NCI-H146 treated with DMSO at 0.1 percent for 48 hours (cell line): ENCODE measurements around the gene OPHN1.
"Not testable (repeated sequence)": the region's sequence is repeated elsewhere in the genome, so short reads cannot be mapped to it uniquely, and the experiment has no call there.

ENCODE experiments used
- DNase-seq: peaks from one replicate; lab custom pipeline; 2025; ENCODE audit not compliant: unreplicated experiment; lab: John Stamatoyannopoulos, UW

Gene OPHN1

DNA sequence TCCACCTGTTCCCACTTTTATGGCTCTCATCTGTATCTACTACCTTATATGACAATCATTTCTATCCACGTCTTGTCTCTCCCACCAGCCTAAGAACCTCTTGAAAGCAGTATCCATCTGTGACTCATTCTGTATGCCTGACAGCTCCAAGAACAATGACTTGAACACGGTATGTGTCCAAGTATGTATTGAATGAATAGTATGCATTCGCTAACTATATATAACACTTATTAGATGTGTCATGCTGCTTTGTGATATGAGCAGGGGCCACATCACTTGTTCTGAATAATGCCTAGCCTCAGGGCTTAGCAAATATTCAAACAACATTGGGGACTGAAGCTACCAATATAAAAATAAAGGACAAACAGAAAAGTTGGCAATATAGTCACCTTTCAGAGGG, 4.9 kb downstream of the OPHN1 start:
- DNase-seq: no peak

- DNase-seq: no peak
Observed at GRCh38 chrX:68424719-68425118, 8.6 kb downstream of the OPHN1 start.

GRCh38 chrX:68422478-68422877, 10.8 kb downstream of the OPHN1 start:
- DNase-seq: no peak

DNA sequence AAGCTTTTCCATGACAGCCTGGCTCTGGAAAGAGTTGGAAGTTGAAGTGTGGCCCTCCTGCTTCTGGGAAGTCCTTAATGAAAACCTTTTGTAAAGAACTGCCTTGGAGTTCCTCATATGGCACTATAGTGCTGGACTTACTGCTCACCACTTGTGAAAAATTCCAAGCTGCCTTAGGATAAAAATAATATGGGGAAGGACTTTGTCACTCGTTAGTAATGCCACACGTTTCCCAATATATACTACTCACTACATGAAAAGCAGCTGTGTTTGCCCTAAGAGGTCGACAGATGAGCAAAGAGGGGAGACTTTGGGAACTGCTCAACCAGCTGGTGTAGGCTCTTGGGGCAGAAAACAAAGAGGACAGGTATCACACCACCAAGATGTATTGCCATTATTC, 11.7 kb downstream of the OPHN1 start:
- DNase-seq: no peak

DNA sequence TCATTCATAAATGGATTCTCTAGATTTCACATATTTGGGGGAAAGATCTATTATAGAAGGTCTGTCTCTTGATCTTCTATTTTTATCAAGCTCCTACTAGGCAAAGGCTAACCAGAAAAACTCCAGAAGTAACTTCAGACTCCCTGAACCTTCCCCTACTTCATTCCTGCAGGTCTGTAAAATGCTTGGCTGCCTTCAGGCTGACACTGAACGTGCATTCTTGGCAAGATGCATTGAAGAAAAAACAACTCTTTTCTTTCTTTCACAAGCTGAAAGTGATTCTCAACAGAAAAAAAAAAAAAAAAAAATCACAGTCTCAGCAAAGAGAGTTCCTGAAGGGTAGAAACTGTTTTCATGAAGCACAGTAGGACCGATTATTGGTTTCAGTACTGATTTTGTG, 12.7 kb downstream of the OPHN1 start:
- no peak for DNase-seq

DNA sequence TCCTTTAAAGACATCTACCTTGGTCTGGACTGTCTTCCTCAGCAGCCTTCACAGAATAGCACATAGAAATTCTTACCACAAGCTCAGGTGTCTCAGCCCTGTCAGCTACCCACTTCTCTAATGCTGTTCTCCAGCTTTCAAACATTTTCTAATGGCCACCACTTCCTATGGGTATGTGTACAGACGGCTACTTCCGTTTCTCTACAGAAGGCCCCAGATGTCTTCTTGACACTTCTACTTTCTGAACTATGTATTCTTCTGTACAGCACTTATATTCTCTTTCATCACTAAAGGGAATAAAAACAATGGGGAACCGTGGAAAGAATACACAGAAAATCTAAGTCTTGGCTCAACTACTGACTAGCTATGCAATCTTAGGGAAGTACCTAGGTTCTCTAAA, 13.3 kb downstream of the OPHN1 start:
- DNase-seq: no peak

GRCh38 chrX:68417651-68418050, 15.6 kb downstream of the OPHN1 start:
- DNase-seq: no peak

DNA sequence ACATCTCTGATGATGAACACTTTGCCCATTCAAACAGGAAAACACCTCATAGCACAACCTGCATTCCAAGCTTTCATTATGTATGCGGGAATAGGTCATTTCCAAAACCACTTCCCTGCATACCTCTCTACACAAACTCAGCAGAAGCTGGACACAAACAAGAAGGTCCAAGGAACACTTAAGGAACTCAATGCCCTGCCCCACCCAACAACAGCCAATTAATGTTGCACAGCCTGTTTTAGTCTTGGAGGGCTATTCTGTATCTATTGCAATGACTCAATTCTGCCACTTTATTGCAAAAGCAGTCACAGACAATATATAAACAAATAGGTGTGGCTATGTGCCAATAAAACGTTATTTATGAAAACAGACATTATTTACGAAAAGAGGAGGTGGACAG, 16.7 kb downstream of the OPHN1 start:
- no peak for DNase-seq

- DNase-seq: no peak
Observed at GRCh38 chrX:68415316-68415715, 18.0 kb downstream of the OPHN1 start.

GRCh38 chrX:68413254-68413653, 20.0 kb downstream of the OPHN1 start:
- no peak for DNase-seq

- no peak for DNase-seq
Observed at GRCh38 chrX:68411729-68412128, 21.6 kb downstream of the OPHN1 start.

GRCh38 chrX:68409194-68409593, 24.1 kb downstream of the OPHN1 start:
- no peak for DNase-seq

GRCh38 chrX:68403522-68403921, 29.8 kb downstream of the OPHN1 start:
- no peak for DNase-seq

DNA sequence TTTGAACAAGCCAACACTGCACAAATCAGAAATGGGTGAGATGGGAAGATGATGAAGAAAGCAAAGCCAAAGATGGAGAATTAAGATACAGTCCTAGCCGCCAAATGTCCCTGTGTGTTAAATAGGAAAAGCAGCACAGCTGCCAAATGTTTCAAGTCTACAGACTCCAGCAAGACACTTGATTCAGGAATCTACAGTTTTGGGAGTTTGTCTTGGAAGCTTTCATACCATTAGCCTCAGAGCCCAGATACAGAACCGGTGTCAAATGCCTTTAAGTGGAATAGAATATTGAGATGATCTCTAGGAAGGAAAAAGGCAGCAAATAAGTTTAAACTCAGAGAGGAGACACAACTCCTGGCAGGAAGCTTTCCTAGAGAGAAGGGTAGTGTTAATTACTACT, 30.3 kb downstream of the OPHN1 start:
- DNase-seq: no peak

GRCh38 chrX:68402094-68402493, 31.2 kb downstream of the OPHN1 start:
- DNase-seq: no peak

- DNase-seq: no peak
Observed at GRCh38 chrX:68398291-68398690, 35.0 kb downstream of the OPHN1 start.

DNA sequence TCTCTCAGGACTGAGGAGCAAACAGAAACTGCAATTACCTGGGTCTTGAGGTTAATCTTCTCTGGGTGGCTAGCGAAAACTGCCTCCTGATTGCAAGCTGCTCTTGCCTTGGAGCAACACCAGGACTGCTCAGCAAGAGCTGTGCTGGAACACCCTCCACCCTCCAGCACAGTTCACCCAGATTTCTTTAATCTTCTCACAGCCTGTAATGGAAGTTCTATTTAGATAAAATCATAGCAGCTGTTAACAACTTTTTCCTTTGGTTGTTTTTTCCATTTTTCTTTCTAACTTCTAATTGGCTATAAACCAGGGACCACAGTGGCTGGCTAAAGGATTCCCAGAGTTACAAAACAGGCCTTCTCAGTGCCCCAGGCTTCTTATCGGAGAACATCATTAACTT, 36.3 kb downstream of the OPHN1 start:
- no peak for DNase-seq

DNA sequence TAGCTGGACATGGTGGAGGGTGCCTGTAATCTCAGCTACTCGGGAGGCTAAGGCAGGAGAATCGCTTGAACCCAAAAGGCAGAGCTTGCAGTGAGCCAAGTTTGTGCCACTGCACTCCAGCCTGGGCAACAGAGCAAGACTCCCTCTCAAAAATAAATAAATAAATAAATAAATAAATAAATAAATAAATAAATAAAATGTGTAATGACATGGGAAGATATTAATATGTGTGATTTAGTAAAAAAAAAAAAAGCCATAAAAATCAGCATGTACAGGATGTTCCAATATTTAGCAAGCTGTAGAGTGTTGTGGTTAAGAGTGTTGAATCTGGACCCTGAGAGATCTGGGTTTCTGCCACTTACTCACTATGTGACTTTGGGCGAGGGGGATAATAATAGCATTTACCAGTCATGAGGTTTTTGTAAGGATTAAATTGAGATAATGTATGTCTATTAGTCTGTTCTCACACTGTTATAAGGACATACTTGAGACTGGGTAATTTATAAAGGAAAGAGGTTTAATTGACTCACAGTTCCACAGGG, 43.8 kb downstream of the OPHN1 start:
- DNase-seq: not testable (repeated sequence)

DNA sequence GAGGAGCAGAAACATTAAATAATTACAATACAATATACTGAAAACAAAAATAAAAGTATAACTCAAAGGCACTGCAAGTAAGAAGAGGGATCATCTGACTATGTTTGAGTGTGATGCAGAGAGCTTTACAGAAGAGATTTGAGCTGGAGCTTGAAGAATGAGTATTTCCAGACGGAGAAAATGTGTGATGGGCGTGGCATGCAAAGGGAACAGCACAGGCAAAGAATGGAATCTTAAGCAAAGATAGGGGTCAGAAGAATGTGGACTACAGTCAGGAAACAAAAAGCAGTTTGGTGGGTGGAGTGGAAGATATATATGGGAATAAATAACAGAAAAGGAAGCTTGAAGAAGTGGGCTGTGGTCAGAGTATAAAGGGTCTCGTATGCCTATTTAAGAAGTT, 45.5 kb downstream of the OPHN1 start:
- DNase-seq: no peak

GRCh38 chrX:68383540-68383939, 49.8 kb downstream of the OPHN1 start:
- no peak for DNase-seq

GRCh38 chrX:68377579-68377978, 55.7 kb downstream of the OPHN1 start:
- not testable (repeated sequence) for DNase-seq

GRCh38 chrX:68376373-68376772, 56.9 kb downstream of the OPHN1 start:
- no peak for DNase-seq

DNA sequence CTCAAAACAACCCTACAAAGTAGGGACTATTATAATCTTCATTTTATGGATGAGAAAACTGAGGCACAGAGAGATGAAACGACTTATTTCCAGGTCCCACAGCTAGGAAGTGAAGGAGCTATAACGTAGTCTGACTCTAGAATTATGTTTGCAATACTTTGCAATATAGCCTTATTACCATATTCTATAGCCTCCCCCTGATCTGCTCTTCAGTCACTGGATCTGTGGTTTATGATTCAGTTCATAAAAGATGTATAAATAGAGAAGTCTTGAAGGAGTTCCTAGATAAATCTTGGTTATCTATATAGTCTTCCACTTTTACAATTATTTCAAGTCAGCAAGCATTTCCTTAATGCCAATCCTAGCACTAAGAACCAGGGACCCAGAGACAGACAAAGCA, 57.5 kb downstream of the OPHN1 start:
- DNase-seq: no peak

DNA sequence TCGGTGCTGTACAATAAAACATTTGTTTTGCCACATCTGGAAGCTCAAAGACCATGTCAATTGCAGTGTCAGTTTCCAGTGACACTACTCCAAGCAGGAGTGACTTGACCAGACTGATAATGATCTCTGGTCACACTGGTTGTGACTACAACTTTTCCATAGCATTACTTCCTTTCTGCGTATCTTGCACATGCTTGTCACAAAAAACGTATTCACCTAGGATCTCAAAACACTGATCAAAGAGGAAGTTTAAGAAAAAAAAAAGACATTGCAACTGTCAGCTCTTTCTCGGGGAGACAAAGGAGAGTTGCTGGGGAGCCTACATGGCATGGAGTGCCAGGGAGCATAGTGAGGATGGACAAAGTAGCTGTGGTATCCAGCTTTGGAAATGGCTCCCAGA, 60.6 kb downstream of the OPHN1 start:
- no peak for DNase-seq
